OCI-M1 (cell line): ENCODE measurements around the gene DPP6.

Source experiments
- DNase-seq: peaks from one replicate; lab custom pipeline; 2025; lab: John Stamatoyannopoulos, UW

Gene DPP6

GRCh38 chr7:154699417-154699816, 647.2 kb downstream of the DPP6 start:
- DNase-seq: no peak

DNA sequence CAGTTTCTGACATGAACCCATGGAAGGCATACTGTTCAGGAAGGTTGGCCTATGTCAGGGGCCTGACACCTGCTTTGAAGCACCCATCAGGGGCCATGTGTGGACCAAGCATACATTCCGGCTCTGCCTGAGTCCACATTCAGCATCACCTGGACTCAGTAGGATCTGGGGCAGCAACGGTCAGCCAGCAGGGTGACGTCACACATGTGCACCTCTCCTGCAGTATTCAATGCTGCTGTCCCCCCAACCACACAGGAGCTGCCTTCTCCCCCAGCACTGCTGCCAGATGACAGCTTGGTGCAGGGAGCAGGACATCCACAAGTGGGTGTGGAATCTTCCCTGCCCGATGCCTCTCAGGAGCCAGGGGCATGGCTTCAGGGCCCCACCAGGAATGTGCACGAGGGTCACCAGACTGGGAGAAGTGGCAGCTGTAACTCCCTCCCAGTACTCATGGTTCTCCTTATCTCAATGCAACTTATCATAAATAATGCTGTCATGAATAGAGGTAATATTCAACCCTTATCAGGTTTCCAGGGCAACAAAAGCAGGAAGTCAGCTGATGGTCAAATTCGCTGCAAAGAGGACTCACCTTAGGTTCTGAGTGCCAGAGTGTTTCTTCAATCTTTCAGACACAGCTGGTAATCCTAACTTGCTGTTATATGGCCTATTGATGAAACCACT, 657.8 kb downstream of the DPP6 start:
- no peak for DNase-seq

GRCh38 chr7:154720016-154720415, 667.8 kb downstream of the DPP6 start:
- no peak for DNase-seq

- DNase-seq: no peak
Measured at GRCh38 chr7:154721086-154721485, 668.9 kb downstream of the DPP6 start.

- no peak for DNase-seq
Measured at GRCh38 chr7:154726368-154726767, 674.2 kb downstream of the DPP6 start.

DNA sequence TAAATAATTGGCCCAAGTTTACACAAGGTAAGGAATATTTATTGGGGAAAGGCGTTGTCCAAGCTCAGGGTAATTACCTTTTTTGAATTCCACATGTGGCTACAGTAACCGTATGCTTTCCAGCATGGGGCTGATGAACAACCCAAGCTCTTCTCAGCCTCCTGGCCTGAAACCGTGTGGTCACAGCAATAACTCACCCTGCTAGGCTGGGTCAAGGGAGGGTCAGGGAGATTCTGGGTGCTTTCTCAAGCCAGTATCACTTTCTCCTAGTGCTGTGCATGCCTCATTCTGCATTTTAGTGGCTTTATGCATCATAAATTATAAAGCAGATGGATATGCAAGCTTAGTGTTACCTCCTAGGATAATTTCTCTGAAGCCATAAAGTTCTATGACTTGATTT, 676.9 kb downstream of the DPP6 start:
- DNase-seq: no peak

DNA sequence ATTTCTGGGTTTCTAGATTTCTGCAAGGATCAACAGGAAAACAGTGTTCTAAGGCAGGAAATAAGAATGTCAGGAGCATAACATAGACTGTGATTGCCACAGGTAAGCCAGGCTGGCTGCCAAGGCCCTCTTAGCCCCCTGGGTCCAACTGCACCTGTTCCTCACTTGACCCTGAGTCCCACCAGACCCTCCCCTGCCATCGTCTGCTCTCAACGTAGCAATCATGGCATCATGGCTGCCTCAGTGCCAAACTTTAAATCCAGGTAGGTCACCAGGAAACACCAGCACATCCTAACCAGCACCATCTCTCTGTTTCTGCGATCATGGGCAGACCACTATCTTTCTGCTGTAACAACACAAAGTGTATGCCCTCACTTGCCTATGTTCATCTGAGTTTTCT, 683.6 kb downstream of the DPP6 start:
- DNase-seq: no peak

- no peak for DNase-seq
Measured at GRCh38 chr7:154736389-154736788, 684.2 kb downstream of the DPP6 start.

DNA sequence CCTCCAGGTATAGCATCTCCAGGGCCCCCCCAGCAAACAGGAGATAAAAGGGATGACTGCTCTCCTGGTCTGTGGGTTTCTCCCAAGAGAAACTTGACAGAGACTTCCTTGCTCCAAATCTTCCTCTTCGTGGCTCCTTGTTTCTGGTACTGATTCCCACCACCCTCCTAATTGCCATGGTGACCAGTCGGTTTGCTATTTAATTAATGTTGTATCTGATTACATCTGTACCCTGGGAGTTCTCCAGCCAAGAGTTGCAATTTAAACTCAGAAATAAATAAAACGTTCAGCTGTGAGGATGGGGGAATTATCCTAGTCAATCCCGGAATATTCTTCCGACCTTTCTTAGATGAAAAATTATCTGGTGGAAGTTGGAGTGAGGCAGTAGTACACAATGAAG, 686.0 kb downstream of the DPP6 start:
- DNase-seq: no peak

DNA sequence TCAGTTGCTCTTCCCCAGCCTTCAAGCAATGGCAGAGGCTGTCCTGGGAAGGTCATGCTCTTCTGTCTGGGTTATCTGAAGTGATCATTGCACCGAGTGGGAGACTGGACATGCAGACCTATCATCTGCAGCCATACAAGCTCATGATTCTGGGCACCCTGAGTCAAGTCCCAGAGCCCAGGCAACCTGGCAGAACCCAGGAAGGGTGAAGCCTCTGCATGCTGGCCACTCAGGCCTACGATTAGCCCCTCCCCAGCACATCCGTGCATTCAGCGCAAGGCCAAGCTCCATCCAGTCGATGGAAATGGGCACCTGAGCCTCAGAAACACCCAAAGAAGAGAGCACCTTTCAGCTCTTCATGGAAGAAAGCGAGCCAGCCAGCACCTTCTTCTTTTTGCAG, 688.9 kb downstream of the DPP6 start:
- DNase-seq: no peak

GRCh38 chr7:154743206-154743605, 691.0 kb downstream of the DPP6 start:
- no peak for DNase-seq

DNA sequence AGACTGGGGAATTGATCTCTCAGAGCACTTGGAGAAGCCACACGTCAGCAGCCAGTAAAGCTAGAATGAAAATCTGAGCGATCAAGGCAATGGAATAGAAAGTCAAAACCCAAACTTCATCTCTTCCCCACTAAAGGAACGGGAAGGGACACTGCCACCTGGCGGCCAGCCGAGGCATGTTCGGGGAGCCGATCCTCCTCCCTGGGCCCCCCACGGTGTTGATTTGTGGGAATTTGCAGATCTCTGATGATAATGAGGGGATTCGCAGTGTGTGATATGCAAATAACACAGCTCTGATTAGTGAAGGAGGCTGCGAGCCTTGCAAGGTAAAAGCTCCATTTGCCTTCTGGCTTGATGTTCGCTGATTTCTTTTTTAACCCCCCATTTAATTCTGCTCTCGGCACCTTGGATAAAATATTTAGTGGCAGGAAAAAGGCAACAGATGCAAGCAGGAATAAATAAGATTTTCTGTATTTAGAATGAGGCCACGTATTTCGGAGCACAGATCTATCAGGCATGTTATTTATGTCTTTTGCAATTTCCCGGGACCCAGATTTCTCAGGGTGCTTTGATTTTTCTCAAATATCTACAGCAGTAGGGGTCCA, 692.2 kb downstream of the DPP6 start:
- peak; percentile 48 for DNase-seq

- DNase-seq: no peak
Measured at GRCh38 chr7:154744861-154745258, 692.7 kb downstream of the DPP6 start.

- DNase-seq: no peak
Measured at GRCh38 chr7:154746571-154747360, 694.6 kb downstream of the DPP6 start.

DNA sequence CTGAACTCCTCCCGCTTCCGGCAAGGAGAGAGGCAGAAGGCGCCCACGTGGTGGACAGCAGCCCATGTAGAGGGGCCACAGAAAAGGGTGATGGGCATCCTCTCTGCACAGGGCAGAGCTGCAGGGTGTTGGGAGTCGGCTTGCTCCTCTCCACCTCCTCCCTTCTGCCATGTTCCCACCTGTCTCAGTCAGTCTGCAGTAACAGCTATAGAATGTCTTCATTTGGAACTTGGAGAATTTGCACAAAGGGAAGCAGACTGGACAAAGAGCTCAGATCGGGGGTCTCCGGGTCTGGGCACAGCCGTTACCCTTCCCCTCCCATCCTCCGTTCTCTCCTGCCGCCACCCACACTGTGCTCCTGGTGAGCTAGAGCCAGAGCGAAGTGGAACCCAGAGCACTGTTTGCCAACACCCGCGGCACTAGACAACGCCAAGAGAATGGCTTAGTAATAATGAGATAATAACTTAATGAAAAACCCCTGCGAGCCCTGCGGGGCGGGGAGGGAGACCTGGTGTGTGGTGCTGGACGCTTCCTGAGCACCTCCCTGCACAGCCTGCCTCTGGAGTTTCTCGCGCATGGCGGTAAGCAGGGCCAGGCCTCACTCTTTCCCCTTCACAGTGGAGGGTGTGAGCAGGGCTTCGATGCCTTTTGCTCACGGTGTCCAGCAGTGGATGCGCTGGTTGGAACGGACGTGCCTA, 696.0 kb downstream of the DPP6 start:
- DNase-seq: no peak

GRCh38 chr7:154750353-154750801, 698.2 kb downstream of the DPP6 start:
- DNase-seq: no peak

- DNase-seq: no peak
Measured at GRCh38 chr7:154753226-154753625, 701.0 kb downstream of the DPP6 start.

GRCh38 chr7:154757756-154758155, 705.6 kb downstream of the DPP6 start:
- no peak for DNase-seq

GRCh38 chr7:154759989-154760388, 707.8 kb downstream of the DPP6 start:
- DNase-seq: no peak

DNA sequence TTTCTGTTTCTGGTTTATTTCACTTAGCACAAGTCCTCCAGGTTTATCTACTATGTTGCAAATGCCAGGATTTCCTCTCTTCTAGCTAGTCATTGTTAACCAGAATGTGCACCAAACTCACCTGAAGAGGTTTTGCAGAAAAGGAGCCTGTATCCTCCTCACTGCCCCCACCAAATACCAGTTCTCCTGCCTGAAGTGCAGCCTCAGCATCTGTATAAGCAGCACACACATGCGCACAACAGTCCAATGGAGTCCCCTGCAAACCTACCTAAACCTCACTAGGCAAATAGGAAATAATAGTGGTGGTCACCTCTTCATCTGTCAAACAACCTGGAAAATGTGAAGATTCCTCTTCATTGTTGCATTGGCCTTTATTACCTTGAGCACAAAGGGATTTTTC, 712.9 kb downstream of the DPP6 start:
- no peak for DNase-seq

GRCh38 chr7:154767142-154767541, 714.9 kb downstream of the DPP6 start:
- DNase-seq: no peak

- no peak for DNase-seq
Measured at GRCh38 chr7:154767821-154768415, 715.7 kb downstream of the DPP6 start.
